SU-DHL-6 (cell line): ENCODE data around the gene STX5.
"Not testable (repeated sequence)": the region's sequence is repeated elsewhere in the genome, so short reads cannot be mapped to it uniquely, and the experiment has no call there.

Experiments
- H2AFZ ChIP-seq: fragments of 200-600 bp; sonication (generic); 2 replicates; pipeline ENCODE4 v1.6.1; 2014; ENCODE audit warnings: low read depth, mild to moderate bottlenecking, moderate library complexity, mixed read lengths, antibody characterized with exemption, low read length; ENCODE audit not compliant: severe bottlenecking
- H3F3A ChIP-seq: fragments of 200-600 bp; shearing (Covaris generic); 2 replicates; pipeline ENCODE4 v1.6.0; 2016; ENCODE audit warnings: antibody characterized with exemption, mild to moderate bottlenecking; ENCODE audit not compliant: insufficient read depth
- H3K27ac ChIP-seq: fragments of 200-600 bp; sonication (generic); 2 replicates; pipeline ENCODE4 v1.5.1; 2016; ENCODE audit warnings: low read depth, mild to moderate bottlenecking, low read length, moderate library complexity, mixed read lengths
- H3K27me3 ChIP-seq: fragments of 200-600 bp; sonication (generic), shearing (Covaris generic); 2 replicates; pipeline ENCODE4 v1.6.0; 2014; ENCODE audit warnings: mild to moderate bottlenecking, low read length
- H3K36me3 ChIP-seq: fragments of 200-600 bp; sonication (generic); 2 replicates; pipeline ENCODE4 v1.6.1; 2014; ENCODE audit warnings: mild to moderate bottlenecking, low read length, mixed read lengths
- H3K4me2 ChIP-seq: fragments of 300-600, 200-600 bp; shearing (Covaris generic), sonication (generic); 2 replicates; pipeline ENCODE4 v1.6.0; 2014; ENCODE audit warnings: low read length, low read depth, mild to moderate bottlenecking; ENCODE audit not compliant: poor library complexity, severe bottlenecking
- H3K4me3 ChIP-seq: fragments of 200-600 bp; sonication (generic); 2 replicates; pipeline ENCODE4 v1.5.1; 2014; ENCODE audit warnings: antibody characterized with exemption, low read length, mild to moderate bottlenecking, mixed read lengths; ENCODE audit not compliant: insufficient read depth, poor library complexity, severe bottlenecking
- H3K79me2 ChIP-seq: fragments of 200-600 bp; sonication (generic); 2 replicates; pipeline ENCODE4 v1.6.1; 2014; ENCODE audit warnings: mild to moderate bottlenecking, low read length, moderate library complexity; ENCODE audit not compliant: insufficient read depth
- H3K9ac ChIP-seq: fragments of 200-600 bp; sonication (generic); 2 replicates; pipeline ENCODE4 v1.7.0; 2014; ENCODE audit warnings: mild to moderate bottlenecking, low read length
- H3K9me2 ChIP-seq: fragments of 200-600 bp; sonication (generic); replicated peaks from 2 replicates; pipeline ENCODE4 v1.6.1; 2014; ENCODE audit warnings: low read length; ENCODE audit not compliant: insufficient read depth
- H3K9me3 ChIP-seq: fragments of 200-600 bp; sonication (generic); 2 replicates; pipeline ENCODE4 v1.6.1; 2014; ENCODE audit warnings: low read length, mixed read lengths; ENCODE audit not compliant: insufficient read depth
- H4K20me1 ChIP-seq: fragments of 200-600 bp; sonication (generic); 2 replicates; pipeline ENCODE4 v1.6.1; 2014; ENCODE audit warnings: low read depth, mild to moderate bottlenecking, antibody characterized with exemption, low read length, moderate library complexity, mixed read lengths
- EZH2phosphoT487 ChIP-seq: fragments of 200-600 bp; sonication (generic), shearing (Covaris generic); conservative IDR thresholded peaks from 2 replicates; pipeline ENCODE4 v1.6.1; 2018; ENCODE audit warnings: mild to moderate bottlenecking, antibody characterized with exemption, low read length, moderate library complexity, mixed read lengths
- TF ChIP-seq, protein P1 (sequence below): fragments of 200-600 bp; sonication (generic); IDR thresholded peaks from one replicate; pipeline ENCODE4 v1.5.1; 2017; ENCODE audit warnings: antibody characterized with exemption, mild to moderate bottlenecking, low read length, moderate library complexity; ENCODE audit not compliant: insufficient read depth, poor library complexity, severe bottlenecking

The STX5 gene

DNA sequence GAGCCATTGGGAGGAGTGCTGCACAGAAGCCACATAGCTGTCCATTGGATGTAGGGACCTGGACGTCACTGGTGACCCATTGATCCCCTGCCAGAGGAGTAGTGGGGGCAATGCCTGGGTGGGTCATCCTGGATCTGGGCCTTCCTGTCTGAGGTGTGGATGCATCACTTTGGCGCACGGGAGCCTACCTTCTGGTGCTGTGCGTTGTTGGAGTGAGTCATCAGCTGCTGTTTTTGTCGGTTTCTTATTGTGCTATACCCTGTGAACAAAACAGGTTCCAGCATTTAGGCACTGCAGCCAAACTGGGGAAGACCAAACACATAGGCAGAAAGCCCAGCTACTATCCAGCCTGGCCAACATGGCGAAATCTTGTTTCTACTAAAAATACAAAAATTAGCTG lies 57.4 kb downstream of the STX5 start:
- H3K27ac ChIP-seq = no peak overlapping the region
- peaks cover 23% of the 10 kb centered on the region for H3K79me2 ChIP-seq
- no peak overlapping the region for H2AFZ ChIP-seq
- H4K20me1 ChIP-seq = no peaks in the 10 kb centered on the region
- H3K4me3 ChIP-seq = no peak overlapping the region
- H3K27me3 ChIP-seq = no peaks in the 10 kb centered on the region
- no peak overlapping the region for H3K4me2 ChIP-seq
- H3K36me3 ChIP-seq = no peaks in the 10 kb centered on the region
- H3K9ac ChIP-seq = no peak overlapping the region
- H3K9me3 ChIP-seq = no peaks in the 10 kb centered on the region
- H3F3A ChIP-seq = peaks cover 14% of the 10 kb centered on the region
- H3K9me2 ChIP-seq = no peaks in the 10 kb centered on the region
- TF ChIP-seq EZH2phosphoT487 = no peak
- TF ChIP-seq, protein P1, sequence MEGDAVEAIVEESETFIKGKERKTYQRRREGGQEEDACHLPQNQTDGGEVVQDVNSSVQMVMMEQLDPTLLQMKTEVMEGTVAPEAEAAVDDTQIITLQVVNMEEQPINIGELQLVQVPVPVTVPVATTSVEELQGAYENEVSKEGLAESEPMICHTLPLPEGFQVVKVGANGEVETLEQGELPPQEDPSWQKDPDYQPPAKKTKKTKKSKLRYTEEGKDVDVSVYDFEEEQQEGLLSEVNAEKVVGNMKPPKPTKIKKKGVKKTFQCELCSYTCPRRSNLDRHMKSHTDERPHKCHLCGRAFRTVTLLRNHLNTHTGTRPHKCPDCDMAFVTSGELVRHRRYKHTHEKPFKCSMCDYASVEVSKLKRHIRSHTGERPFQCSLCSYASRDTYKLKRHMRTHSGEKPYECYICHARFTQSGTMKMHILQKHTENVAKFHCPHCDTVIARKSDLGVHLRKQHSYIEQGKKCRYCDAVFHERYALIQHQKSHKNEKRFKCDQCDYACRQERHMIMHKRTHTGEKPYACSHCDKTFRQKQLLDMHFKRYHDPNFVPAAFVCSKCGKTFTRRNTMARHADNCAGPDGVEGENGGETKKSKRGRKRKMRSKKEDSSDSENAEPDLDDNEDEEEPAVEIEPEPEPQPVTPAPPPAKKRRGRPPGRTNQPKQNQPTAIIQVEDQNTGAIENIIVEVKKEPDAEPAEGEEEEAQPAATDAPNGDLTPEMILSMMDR = no peak

DNA sequence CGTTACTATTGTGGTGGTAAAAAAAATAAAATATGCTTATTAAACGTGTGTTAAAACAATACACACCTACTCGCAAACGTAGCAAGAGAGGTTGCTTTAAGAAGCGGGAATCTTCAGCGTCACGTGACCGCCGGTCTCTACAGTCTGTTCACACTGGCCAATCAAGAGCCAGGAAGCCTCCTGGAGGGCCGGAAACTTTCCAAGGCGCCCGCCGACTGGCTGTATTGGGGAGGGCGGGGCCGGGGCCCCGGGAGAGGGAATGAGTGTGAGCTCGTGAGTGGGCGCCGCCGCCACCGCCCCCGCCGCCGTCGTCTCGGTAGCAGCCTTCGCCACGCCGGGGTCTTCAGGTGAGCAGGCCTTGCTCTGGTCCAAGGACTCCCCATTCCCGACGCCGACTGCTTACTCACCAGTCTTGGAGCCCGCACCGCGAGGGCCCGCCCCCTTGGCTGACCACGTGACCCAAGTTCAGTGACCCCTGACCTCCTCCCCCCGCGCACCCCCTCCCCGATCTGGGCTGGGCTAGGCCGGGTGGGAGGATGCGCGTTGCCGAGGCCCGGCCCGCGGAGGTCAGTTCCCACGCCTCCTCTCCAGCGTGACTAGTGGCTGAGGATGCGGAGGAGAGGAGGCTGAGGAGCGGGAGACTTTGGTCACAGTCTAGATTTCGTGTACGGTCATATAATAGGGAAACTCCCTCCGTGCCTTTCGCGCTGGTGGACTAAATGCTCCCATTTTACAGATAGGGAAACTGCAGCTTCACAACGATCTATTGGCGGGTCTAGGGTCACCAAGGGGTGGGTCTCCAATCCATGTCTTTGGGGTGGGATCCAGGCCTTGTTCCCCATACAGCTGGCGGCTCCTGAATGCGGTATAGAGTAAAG lies 60.5 kb downstream of the STX5 start, which contains the start of gene TAF6L:
Gene TAF6L, plus strand, starts transcription at position 253 of the 878 bp plus-strand sequence. CDS start 4,388 bp downstream, outside the sequence.
- Histone ChIP-seq H3F3A (peaks cover 18% of the 10 kb centered on the region), H2AFZ (peak within 1 kb of the TSS; percentile 52)

DNA sequence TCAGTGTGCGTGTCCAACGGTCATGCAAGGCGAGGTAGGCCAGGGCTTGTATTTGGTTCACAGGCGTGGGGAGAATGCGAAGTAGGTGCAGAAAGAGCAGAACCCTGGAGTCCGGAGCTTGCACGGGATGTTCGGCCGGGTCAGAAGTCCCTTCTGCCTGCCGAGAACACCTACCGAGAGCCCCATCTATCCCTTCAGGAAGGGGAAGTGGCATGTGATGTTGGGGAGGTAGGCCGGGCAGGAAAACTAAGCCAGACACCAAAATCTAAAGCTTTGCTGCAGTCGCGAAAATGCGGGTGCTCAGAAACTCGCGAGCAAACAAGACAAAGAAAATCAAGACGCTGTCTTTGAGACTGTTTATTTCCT lies 61.1 kb downstream of the STX5 start:
- H3K4me3 ChIP-seq = peak overlapping the region; percentile 80
- TF ChIP-seq EZH2phosphoT487 = no peak
- TF ChIP-seq, protein P1 = no peak

More for the DNA sequence above, 60.5 kb downstream of the STX5 start, which contains the start of gene TAF6L:
- Histone ChIP-seq H3K4me2 (peak within 1 kb of the TSS; percentile 65), H3K79me2 (peaks cover 23% of the 10 kb centered on the region), H3K9me2 (no peaks in the 10 kb centered on the region), H3K27ac (peak within 1 kb of the TSS; percentile 73), H3K4me3 (peak within 1 kb of the TSS; percentile 80), H3K36me3 (no peaks in the 10 kb centered on the region), H4K20me1 (no peaks in the 10 kb centered on the region), H3K27me3 (no peaks in the 10 kb centered on the region), H3K9me3 (no peaks in the 10 kb centered on the region), H3K9ac (peak within 1 kb of the TSS; percentile 75)
- no peak for TF ChIP-seq EZH2phosphoT487
- TF ChIP-seq, protein P1 = no peak

DNA sequence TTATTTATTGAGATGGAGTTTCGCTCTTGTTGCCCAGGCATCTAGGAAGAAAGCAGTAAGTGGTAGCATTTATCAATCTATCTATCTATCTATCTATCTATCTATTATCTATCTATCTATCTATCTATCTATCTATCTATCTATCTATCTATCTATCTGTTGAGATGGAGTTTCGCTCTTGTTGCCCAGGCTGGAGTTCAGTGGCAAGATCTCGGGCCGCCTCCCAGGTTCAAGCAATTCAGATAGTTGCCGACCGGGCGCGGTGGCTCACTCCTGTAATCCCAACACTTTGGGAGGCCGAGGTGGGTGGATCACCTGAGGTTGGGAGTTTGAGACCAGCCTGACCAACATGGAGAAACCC lies 71.0 kb downstream of the STX5 start:
- H3K4me2 ChIP-seq = peak overlapping the region; percentile 81
- peak overlapping the region; percentile 80 for H3K4me3 ChIP-seq
- H3K27me3 ChIP-seq, H3K9me2 ChIP-seq, H3K27ac ChIP-seq, H2AFZ ChIP-seq, H3K36me3 ChIP-seq, H3K9me3 ChIP-seq, H4K20me1 ChIP-seq, H3F3A ChIP-seq: not testable (repeated sequence)
- peak overlapping the region; percentile 90 for H3K9ac ChIP-seq
- H3K79me2 ChIP-seq = peaks cover 15% of the 10 kb centered on the region

More for the DNA sequence above, 61.1 kb downstream of the STX5 start:
- Histone ChIP-seq H3F3A (peaks cover 18% of the 10 kb centered on the region), H3K27me3 (no peaks in the 10 kb centered on the region), H3K36me3 (no peaks in the 10 kb centered on the region), H3K4me2 (peak overlapping the region; percentile 65), H3K79me2 (peaks cover 23% of the 10 kb centered on the region), H4K20me1 (no peaks in the 10 kb centered on the region), H3K9ac (peak overlapping the region; percentile 75), H3K9me3 (no peaks in the 10 kb centered on the region), H3K27ac (peak overlapping the region; percentile 73), H3K9me2 (no peaks in the 10 kb centered on the region), H2AFZ (peak overlapping the region; percentile 52)
